ENCODE results near the gene PPP2R3B. TPM values are rescaled to one million over a fixed set of nuclear protein-coding genes. Genes with fewer than 3 reads are reported as not detected.
"Not testable (repeated sequence)": the region's sequence is repeated elsewhere in the genome, so short reads cannot be mapped to it uniquely, and the experiment has no call there.

The PPP2R3B gene
- total RNA-seq, 1 donor from 2014 or later, result 22.4 TPM

DNA sequence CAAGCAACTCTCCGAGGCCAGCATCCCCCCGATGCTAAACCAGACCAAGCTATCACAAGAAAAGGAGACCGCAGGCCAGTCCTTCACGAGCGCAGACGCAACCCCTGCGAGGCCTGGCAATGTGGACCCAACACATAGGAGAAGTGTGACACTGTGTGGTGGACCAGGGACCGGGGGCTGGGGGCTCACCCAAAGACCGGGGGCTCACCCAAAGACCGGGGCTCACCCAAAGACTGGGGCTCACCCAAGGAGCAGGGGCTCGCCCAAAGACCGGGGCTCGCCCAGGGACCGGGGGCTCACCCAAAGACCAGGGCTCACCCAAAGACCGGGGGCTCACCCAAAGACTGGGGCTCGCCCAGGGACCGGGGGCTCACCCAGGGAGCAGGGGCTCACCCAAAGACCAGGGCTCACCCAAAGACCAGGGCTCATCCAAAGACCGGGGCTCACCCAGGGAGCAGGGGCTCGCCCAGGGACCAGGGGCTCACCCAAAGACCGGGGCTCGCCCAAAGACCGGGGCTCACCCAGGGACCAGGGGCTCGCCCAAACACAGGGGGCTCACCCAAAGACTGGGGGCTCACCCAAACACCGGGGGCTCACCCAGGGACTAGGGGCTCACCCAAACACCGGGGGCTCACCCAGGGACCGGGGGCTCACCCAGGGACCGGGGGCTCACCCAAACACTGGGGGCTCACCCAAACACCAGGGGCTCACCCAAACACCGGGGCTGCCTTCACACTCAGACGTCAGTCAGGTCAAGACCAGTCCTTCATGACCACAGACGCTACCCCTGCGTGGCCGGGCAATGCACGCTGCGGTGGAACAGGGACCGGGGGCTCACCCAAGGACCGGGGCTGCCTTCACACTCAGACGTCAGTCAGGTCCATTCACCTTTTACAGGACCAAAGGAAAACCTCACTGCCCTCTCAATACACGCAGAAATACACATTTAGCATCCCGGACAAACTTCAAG, 32.9 kb downstream of the PPP2R3B start:
- no peak for DNase-seq (ENCODE audit: low read depth, low spot score)

DNA sequence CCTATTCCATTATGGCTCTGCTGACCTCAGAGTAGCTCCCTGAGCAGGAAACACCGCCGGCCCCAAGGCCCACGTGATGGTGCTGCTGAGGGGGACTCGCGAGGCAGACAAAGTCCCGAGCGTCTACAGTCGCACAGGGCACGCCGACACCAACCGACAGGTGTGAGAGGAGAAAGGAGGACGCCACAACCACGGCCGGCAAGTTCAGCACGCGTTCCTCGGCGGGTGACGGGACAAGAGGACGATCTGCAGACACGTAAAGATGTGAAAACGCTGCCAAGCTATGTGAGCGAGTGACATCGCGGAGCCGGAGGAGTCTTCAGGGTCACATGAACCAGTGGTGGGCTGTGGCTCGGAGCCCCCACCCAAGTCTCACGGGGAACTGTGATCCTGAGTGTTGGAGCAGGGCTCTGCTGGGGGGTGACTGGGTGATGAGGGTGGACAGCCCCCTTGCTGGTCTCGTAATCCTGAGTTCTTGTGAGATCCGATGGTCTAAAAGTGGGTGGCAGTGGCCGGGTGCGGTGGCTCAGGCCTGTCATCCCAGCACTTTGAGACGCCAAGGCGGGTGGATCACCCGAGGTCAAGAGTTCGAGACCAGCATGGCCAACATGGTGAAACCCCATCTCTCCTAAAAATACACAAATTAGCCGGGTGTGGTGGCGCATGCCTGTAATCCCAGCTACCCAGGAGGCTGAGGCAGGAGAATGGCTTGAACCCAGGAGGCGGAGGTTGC, 34.0 kb downstream of the PPP2R3B start:
- DNase-seq (ENCODE audit: low read depth, low spot score), result no peak

DNA sequence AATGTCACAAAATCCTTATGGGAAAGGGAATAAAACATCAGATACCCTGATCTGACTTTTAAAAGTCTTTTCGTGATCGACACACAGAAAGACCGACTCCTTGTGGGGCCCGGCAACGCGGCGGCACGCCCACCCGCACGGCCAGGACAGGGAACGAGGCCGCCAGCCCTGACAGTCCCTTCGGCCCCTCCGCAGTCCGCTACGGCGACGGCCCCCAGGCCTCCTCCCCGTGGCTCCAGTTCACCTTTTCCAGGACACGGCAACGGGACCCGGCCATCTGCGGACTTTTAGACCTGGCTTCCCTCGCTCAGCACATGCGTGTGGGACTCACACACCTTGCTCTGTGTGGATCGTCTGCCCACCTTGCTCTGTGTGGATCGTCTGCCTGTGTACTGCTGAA, 34.5 kb downstream of the PPP2R3B start:
- DNase-seq (ENCODE audit: low read depth, low spot score), result no peak

DNA sequence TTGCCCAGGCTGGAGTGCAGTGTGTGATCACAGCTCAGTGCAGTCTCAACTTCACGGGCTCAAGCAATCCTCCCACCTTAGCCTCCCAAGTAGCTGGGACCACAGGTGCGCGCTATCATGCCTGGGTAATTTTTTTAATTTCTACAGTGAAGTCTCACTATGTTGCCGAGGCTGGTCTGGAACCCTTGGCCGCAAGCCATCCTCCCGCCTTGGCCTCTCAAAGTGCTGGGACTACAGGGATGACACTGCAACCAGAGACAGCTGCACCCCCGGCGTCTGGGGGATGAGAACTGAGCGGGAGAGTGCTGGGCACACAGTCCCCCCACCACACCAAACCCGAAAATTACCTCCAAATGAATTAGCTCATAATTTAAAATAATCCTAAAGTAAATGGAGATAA, 35.0 kb downstream of the PPP2R3B start:
- DNase-seq (ENCODE audit: low read depth, low spot score), result no peak

DNA sequence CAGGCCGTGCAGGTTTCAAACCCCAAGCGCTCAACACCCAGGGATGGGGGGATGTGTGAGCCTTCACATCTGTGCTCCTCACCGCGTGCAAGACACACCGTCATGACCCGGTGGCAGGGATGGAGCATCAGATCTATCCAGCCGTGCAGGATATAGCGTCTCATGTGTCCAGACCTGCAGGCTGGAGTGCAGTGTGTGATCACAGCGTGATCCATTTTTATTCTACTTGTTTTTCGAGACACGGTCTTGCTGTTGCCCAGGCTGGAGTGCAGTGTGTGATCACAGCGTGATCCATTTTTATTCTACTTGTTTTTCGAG, 35.4 kb downstream of the PPP2R3B start:
- DNase-seq (ENCODE audit: low read depth, low spot score), result not testable (repeated sequence)

DNA sequence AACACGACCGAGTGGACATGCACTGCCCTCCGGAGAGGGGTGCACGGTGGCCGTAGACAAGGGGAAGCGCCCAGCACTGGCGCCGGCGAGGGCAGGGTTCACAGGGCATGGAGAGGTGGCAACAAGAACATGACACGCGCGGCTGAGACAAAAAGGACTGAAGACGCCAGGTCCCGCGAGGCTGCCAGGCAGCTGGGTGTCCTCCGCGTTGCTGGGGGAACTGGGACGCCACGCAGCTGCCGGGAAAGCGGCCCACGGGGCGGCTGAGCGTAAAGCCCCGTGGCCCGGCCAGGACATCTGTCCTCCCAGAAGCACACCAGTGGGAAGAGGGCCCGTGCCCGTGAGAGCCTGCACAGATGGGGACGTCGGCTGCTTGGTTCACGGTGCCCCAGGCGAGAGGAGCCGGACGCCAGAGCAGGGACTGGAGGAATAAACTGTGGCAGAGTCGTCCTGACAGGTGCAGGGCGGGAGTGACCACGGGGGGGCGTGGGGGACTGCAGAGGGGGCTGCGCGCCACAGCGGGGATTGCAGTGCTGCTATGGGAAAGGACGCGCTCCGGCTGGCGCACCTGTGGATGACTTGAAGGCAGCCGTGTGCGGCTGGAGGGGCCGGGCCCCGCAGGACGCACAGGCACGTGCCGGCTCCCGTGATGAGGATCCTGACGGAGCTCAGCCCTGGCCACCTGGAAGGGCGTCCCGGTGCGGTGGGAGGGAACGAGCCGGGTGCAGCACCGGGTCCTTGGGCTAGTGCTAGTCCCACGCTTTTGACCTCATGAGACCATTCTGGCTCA, 36.0 kb downstream of the PPP2R3B start:
- no peak for DNase-seq (ENCODE audit: low read depth, low spot score)

DNA sequence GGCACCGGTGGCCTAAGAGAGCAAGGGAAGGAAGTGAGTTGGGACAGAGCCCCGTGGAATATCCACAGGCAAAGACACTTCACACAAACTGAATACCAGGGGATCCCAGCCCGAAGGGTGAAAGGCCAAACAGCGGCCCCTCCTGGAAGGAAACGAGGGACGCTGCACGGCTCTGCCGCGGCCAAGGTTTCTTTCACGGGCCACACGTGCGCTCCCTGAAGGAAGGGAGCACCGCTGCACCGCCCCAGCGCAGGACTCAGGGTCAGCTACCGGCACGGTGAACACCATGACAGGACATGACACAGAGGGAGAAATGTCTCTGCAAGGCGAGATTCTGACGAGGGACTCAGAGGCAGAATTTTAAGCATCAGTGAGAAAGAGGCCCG, 36.6 kb downstream of the PPP2R3B start:
- DNase-seq (ENCODE audit: low read depth, low spot score), result no peak

DNA sequence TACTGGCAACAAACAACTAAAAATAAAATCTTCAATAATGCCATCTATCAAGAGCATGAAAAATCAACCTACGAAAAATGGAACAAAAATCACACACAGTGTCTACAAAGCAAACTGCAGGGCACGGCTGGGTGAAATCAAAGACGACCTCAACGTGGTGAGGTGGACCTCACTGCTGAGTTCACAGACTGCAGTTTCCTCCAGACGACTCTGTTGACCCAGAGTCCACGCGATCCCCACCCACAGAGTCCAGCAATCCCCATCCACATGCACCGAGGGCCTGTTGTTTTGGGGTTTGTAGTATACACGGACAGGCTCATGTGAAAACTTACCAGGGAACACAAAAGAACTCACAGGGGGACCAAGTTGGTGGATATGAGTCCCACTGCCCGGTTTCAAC, 37.0 kb downstream of the PPP2R3B start:
- no peak for DNase-seq (ENCODE audit: low read depth, low spot score)

DNA sequence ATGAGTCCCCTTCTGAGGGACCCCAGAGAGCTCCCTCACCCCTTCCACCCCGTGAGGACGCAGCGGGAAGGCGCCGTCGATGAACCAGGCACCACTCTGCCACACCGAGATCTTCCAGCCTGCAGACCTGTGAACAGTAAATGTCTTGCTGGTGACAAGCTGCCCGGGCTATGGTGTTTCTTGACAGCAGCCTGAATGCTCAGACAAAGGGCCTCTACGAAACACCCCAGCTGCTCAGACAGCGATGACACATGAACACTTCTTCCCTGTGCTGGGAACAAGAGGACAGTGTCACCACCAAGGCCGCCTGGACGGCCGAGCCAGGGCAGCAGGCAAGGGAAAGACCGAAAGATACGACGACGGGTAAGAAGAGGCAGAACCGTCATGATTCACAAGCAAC, 37.5 kb downstream of the PPP2R3B start:
- no peak for DNase-seq (ENCODE audit: low read depth, low spot score)

DNA sequence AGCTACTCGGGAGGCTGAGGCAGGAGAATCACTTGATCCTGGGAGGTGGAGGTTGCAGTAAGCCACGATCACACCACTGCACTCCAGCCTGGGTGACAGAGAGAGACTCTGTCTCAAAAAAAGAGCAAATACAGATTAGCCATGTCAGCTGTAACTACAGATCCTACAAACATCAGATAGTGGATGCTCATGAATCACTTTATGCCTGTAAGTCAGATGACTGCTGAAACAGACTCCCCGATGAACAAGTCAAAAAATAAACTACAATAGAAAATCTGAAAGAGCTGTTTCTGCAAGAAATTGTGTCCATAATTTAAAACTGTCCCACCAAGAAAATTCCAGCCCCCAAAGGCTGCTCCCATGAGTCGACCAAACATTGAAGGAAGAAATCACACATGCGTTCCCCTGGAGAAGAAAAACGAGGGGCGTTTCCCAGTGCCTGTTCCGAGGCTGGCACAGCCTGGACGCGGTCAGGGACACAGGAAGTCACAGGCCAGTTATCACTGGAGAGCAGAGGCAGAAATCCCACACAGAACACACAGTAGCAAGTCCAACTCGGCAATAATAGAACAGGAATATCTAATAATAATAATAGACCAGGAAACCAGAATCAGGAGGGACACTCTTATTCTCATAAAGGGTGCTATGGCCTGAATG, 38.1 kb downstream of the PPP2R3B start:
- DNase-seq (ENCODE audit: low read depth, low spot score), result no peak

DNA sequence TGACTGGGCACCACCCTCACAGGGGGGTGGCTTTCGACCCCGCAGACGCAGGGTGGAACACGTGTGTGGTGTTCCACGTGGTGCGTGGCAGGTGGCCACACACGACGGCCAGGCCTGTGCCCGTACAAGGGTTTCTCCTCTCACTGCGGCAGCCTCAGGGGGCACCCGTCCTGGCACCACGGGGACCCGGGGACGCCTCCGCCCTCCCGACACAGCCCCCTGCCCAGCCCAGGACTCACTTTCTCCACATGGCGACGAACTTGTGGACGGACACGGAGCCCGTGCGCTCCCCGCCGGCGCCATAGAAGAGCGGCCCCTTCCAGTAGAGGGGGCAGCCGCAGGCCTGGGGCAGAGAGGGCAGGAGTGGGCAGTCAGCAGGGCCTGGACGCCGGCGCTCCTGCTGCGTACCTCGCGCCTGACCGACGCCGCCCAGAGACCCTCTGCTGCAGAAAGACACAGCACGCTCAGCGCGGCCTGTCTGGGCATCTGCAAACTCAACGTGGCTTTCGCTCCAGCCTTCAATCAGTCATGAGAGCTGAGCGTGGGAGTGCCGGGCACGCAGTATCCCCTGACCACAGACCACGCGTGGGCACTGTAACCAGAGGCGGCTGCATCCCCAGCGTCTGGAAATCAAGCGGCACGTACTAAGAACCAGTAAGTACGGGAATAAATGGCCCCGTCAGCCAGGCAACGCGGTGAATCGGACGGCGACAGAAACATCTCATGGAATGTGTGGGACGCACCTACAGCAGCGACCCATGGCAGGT, 39.2 kb downstream of the PPP2R3B start:
- DNase-seq (ENCODE audit: low read depth, low spot score), result no peak

DNA sequence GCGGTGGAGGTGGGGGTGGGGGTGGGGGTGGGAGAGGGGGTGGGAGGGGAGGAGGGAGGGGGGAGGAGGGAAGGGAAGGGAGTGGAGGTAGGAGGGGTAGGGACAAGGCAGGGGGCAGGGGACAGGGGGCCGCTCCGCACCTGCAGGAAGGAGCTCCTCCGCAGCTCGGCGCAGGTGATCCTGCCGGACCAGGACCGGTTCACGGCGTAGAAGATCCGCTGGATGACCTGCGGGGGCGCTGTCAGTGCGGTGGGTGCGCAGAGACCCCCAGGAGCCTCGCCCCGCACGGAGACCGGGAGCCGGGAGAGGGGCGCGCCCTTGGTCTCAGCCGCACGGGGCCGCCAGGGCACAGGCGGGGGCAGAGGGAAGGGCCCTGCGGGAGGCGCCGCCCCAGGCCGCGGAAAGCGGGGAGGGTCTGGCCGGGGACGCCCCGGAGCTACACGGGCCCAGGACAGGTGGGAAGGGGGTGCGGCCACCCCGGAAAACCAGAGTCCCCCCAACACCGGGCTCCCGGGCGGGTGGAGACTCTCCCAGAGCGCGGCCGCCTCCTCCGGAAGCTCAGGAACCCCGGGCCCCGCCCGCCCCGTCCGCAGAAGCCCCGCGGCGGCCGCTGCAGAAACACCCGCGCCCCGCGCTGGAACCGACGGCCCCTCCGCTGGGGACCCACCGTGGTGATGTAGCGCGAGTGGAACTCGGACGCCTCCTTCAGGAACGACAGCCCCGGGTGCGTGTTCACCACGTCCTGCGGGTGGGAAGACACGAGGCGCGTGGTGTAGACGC, 40.5 kb downstream of the PPP2R3B start:
- DNase-seq (ENCODE audit: low read depth, low spot score), result no peak

DNA sequence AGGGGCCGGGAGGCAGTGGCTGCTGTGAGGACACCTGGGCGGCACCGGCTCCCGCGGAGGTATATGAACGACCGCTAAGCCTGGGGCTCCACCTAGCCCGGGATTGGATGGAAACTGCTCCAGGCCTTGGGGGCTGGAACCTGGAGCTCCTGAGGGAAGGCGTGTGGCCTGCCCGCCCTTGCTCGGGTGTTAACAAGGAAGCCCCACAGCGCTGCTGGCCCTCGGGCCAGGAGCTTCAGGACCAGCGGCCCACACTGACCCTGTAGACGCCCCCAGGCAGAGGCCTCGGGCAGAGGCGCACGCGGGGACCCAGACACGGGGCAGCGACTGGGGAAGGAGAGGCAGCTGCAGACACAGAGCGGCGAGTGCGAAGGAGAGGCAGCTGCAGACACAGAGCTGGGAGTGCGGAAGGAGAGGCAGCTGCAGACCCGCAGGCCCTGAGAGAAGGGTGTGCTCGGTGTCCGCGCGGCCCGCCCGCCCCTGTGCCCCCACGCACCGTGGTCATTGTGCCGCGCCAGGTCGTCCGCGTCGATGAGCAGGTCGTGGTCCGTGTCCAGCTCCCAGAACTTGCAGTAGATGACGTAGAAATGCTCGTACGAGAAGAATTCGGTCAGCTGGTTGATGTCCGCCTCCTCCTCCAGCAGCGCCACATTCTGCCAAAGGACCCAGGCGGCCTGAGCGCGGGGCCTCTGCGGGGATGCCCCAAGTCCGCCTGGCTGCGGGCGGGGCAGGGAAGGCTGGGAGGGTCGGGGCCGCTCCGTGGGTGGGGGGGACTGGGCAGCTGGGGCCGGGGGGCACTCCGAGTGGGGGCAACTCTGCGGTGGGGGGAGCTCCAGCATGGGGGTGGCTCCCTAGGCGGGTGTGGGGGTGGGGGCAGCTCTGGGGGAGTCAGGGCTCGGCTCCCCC, 41.4 kb downstream of the PPP2R3B start:
- no peak for DNase-seq (ENCODE audit: low read depth, low spot score)

DNA sequence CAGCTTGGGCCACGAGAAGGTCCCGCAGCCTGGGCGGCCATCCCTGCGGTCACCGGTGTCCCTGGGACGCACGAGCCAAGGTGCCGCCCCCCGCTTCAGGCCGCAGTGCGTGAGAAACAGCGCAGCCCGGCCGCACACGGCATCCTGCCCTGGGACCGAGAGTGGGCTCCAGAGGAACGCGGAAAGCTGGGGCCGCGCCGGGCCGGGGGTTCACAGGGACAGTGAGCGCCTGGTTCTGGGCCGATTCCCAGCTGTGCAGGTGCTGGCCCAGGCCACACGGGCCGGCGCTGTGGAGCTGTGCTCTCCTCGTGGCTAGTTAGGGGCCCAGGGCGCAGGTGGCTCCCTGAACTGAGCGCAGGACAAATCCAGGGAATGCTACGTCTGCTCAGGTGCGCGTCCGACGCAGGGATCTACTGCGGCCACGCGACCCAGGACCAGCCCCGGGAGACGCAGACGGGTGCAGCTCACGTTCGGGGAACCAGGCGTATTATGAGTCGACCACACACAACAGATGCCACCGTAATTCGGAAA, 42.3 kb downstream of the PPP2R3B start:
- no peak for DNase-seq (ENCODE audit: low read depth, low spot score)

DNA sequence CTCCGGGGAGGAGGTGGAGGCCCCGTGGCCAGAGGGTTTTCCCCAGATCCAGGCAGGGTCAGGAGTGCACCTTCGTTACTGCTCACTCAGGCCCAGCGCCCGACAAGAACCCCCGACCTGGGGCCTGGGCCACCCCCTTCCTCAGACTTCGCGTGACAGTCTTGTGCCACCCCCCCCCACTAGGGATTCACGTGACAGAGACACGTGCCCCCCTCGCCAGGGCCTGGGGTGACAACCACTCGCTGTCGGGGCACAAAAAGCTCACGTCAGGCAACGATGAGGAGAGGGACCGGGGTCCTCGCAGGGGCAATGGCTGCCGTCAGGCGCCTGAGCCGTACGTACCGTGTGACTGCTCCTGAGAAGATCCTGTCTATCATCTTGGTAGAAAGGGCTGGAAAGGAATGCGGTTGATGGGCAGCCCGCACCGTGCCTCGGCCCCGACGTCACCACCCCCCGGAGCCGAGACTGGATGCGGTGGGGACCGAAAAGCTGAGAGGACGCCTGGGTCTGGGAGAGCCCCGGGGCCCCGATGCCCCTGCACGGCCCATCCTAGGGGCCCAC, 45.1 kb downstream of the PPP2R3B start:
- DNase-seq (ENCODE audit: low read depth, low spot score), result no peak

DNA sequence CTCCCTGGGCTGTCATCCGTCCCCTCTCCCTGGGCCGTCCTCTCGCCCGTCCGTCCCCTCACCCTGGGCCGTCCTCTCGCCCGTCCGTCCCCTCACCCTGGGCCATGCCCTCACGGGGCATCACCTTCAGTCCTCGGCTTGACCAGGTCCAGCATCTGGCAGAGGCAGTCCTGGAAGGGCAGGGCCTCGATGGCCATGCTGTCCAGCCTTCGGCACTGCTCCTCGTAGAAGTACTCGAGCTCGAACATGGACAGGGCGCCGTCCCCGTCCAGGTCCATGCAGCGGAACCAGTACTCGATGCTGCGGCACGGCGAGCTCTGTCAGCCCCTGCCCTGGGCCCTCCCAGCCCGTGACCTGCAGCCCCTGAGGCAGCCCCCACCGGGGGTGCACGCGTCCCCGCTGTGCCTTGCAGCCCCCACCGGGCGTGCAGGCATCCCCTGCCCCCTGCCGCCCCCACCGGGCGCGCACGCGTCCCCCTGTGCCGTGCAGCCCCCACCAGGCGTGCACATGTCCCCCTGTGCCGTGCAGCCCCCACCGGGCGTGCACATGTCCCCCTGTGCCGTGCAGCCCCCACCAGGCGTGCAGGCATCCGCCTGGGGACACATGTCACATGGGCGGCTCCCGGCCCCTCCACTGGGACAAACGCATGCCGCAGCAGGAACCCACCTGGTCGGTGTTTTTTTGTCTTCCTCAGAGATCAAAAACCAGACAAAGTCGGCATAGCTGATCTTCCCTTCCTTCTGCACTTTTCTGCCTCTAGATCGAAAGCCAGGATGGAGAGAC, 45.9 kb downstream of the PPP2R3B start:
- no peak for DNase-seq (ENCODE audit: low read depth, low spot score)

DNA sequence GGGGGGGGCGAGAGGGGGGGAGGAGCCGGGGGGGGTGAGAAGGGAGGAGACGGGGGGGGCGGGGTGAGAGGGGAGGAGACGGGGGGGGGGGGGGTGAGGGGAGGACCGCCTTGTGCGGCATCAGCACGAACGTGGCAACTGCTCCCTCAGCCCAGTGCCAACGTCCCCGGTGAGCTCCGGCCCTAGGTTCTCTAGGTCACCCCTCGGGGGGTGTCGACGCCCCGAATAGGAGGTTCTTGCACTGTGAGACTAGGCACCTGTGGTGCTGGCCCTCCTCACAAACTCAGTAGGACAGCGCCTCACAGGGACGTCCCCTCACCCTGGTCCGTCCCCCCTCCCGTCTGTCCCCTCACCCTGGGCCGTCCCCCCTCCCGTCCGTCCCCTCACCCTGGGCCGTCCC, 46.6 kb downstream of the PPP2R3B start:
- no peak for DNase-seq (ENCODE audit: low read depth, low spot score)
